ENCODE data around the gene ANAPC4.

DNA sequence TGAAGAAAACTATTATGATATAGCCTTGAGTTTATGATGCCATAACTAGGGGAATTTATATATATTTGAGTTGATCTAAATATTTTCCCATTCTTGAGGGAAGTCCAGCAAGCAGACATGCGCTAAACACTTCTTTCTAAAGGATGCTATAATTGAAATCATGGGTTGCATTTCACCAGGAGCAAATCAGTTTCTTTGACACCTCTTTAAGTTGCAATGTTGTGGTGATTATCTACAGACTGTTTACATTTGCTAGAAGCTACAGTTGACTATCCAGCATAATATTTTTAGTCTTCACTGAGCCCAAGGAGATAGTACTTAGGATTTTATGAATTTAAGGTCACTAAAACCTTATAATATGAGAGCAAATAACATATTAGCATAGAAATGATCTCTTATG is 43.9 kb downstream of the ANAPC4 start:
- TF ChIP-seq CTCF (IDR thresholded peaks at IDR 0.05) (no peak), POLR2A (IDR thresholded peaks at IDR 0.05) (no peak), EP300 (IDR thresholded peaks at IDR 0.05) (no peak)
